GM23338 (cell line): ENCODE data around the gene GLIS2. TPM values are rescaled to one million over a fixed set of nuclear protein-coding genes. Genes with fewer than 3 reads are reported as not detected.
A peak's percentile ranks its signal among the peaks of the same experiment; 100 is the strongest.

Experiments
- ATAC-seq: fragments of 200-7000 bp; cut with Tn5 transposase; 3 replicates; pipeline ENCODE4 v1.9.1; 2020
- DNase-seq: peaks from one replicate; pipeline ENCODE4 v3.0.0-alpha.2; 2015; ENCODE audit warnings: low spot score
- H2AFZ ChIP-seq: fragments of 200-600 bp; sonication (generic); 2 replicates; pipeline ENCODE4 v1.8.0; 2016; ENCODE audit warnings: antibody characterized with exemption, mild to moderate bottlenecking, moderate library complexity
- H3F3A ChIP-seq: fragments of 200-600 bp; sonication (generic); replicated peaks from 2 replicates; pipeline ENCODE4 v1.8.0; 2017; ENCODE audit warnings: antibody characterized with exemption, mixed run types, low read depth
- H3K27ac ChIP-seq: fragments of 200-600 bp; sonication (generic); 2 replicates; pipeline ENCODE4 v1.6.1; 2016; ENCODE audit warnings: low read depth
- H3K27me3 ChIP-seq: fragments of 200-600 bp; sonication (generic); 2 replicates; pipeline ENCODE4 v1.8.0; 2016; ENCODE audit warnings: mild to moderate bottlenecking, mixed run types, moderate library complexity; ENCODE audit not compliant: insufficient read depth
- H3K36me3 ChIP-seq: fragments of 200-600 bp; sonication (generic); 2 replicates; pipeline ENCODE4 v1.8.0; 2016; ENCODE audit warnings: mild to moderate bottlenecking; ENCODE audit not compliant: insufficient read depth
- H3K4me1 ChIP-seq: fragments of 200-600 bp; sonication (generic); 2 replicates; pipeline ENCODE4 v1.8.0; 2016; ENCODE audit warnings: mild to moderate bottlenecking, moderate library complexity; ENCODE audit not compliant: insufficient read depth
- H3K4me2 ChIP-seq: fragments of 200-600 bp; sonication (generic); 2 replicates; pipeline ENCODE4 v1.7.1; 2017; ENCODE audit warnings: mixed run types
- H3K4me3 ChIP-seq: fragments of 200-600 bp; sonication (generic); 2 replicates; pipeline ENCODE4 v1.6.1; 2016; ENCODE audit warnings: mixed run types
- H3K79me2 ChIP-seq: fragments of 200-600 bp; sonication (generic); replicated peaks from 2 replicates; pipeline ENCODE4 v1.8.0; 2017; ENCODE audit warnings: mild to moderate bottlenecking; ENCODE audit not compliant: insufficient read depth
- H3K9me2 ChIP-seq: fragments of 200-600 bp; sonication (generic); 2 replicates; pipeline ENCODE4 v1.8.0; 2017; ENCODE audit not compliant: insufficient read depth
- H4K20me1 ChIP-seq: fragments of 200-600 bp; sonication (generic); replicated peaks from 2 replicates; pipeline ENCODE4 v1.8.0; 2017; ENCODE audit warnings: mild to moderate bottlenecking; ENCODE audit not compliant: insufficient read depth
- H3K27ac Mint-ChIP-seq: 2 replicates; pipeline ENCODE4 v1.8.0; 2020; ENCODE audit warnings: inconsistent platforms, mild to moderate bottlenecking, moderate library complexity, mixed read lengths
- H3K27me3 Mint-ChIP-seq: 3 replicates; pipeline ENCODE4 v1.8.0; 2022; ENCODE audit warnings: low read depth, mild to moderate bottlenecking, moderate library complexity, mixed read lengths, inconsistent platforms; ENCODE audit not compliant: insufficient read depth, poor library complexity
- H3K36me3 Mint-ChIP-seq: 3 replicates; pipeline ENCODE4 v1.8.0; 2021; ENCODE audit warnings: low read depth, mild to moderate bottlenecking, inconsistent platforms, moderate library complexity, mixed read lengths
- H3K4me1 Mint-ChIP-seq: 3 replicates; pipeline ENCODE4 v1.8.0; 2020; ENCODE audit warnings: mild to moderate bottlenecking, inconsistent platforms, mixed read lengths
- H3K4me3 Mint-ChIP-seq: 3 replicates; pipeline ENCODE4 v1.8.0; 2021; ENCODE audit warnings: moderate library complexity, mild to moderate bottlenecking, inconsistent platforms, mixed read lengths
- H3K9me3 Mint-ChIP-seq: 3 replicates; pipeline ENCODE4 v1.8.0; 2020; ENCODE audit warnings: moderate library complexity, mild to moderate bottlenecking, inconsistent platforms, mixed read lengths
- CREB1 ChIP-seq: fragments of 250-450 bp; sonication (Bioruptor Pico); IDR thresholded peaks from 2 replicates; pipeline ENCODE4 v1.5.0; 2020; ENCODE audit warnings: low read depth, mild to moderate bottlenecking, moderate library complexity
- CTCF ChIP-seq, 2 experiments: fragments of 200-600 bp in 1 of 2; sonication (generic) in 1 of 2; conservative IDR thresholded peaks; 2 replicates each; pipeline versions ENCODE4 v1.5.1 to v1.6.1; 2016 to 2017; ENCODE audit warnings: antibody characterized with exemption in 2 of 2, low read depth in 2 of 2, mild to moderate bottlenecking in 2 of 2, moderate library complexity in 1 of 2
- EZH2phosphoT487 ChIP-seq: fragments of 200-600 bp; sonication (generic); IDR thresholded peaks from one replicate; pipeline ENCODE4 v1.8.1; 2018; ENCODE audit warnings: antibody characterized with exemption; ENCODE audit not compliant: unreplicated experiment
- JUNB ChIP-seq: IDR thresholded peaks from one replicate; pipeline ENCODE4 v1.6.1; 2016; ENCODE audit warnings: antibody characterized with exemption; ENCODE audit not compliant: unreplicated experiment
- NANOG ChIP-seq: IDR thresholded peaks from 2 replicates; pipeline ENCODE4 v1.6.1; 2016; ENCODE audit warnings: antibody characterized with exemption, borderline replicate concordance
- POLR2AphosphoS5 ChIP-seq: IDR thresholded peaks from 2 replicates; pipeline ENCODE4 v1.6.1; 2016; ENCODE audit warnings: antibody characterized with exemption, low read depth
- STAT1 ChIP-seq: IDR thresholded peaks from one replicate; pipeline ENCODE4 v1.6.1; 2016; ENCODE audit warnings: antibody characterized with exemption; ENCODE audit not compliant: unreplicated experiment
- ZNF331 ChIP-seq: fragments of 250-450 bp; sonication (Bioruptor Pico); IDR thresholded peaks from 2 replicates; pipeline ENCODE4 v1.5.0; 2020; ENCODE audit warnings: low read depth, mild to moderate bottlenecking, moderate library complexity
- ZNF462 ChIP-seq: fragments of 250-450 bp; sonication (Bioruptor Pico); IDR thresholded peaks from 2 replicates; pipeline ENCODE4 v1.5.0; 2020; ENCODE audit warnings: mild to moderate bottlenecking, moderate library complexity
- polyA plus RNA-seq: library from polyadenylated mRNA; unstranded; fragments of >200 nt; fragmentation: Nextera tagmentation; extraction: Ambion mirVana; gene quantifications from 2 replicates; pipeline ENCODE4 v1.2.1, GENCODE V29; 2016
- total RNA-seq: library from RNA; depleted of rRNA; stranded (reverse); fragments of >200 nt; shearing (Covaris generic); gene quantifications from 2 replicates; pipeline ENCODE4 v1.2.3, GENCODE V29; 2014

Gene GLIS2
- total and polyA plus RNA-seq, 2 experiments from 2014 or later = 8.2 to 10.2 TPM

GRCh38 chr16:4351880-4352279, 36.0 kb downstream of the GLIS2 start:
- Histone ChIP-seq H2AFZ (no peak overlapping the region), H3K27ac (no peak overlapping the region), H3K27me3 (no peaks in the 10 kb centered on the region), H3K4me3 (no peak overlapping the region), H3F3A (peaks cover 14% of the 10 kb centered on the region), H3K36me3 (no peaks in the 10 kb centered on the region; the same call in 1 of the 2 replicates), H4K20me1 (peaks cover 17% of the 10 kb centered on the region; the same call in 1 of the 2 replicates), H3K9me2 (no peaks in the 10 kb centered on the region), H3K79me2 (peaks cover 41% of the 10 kb centered on the region), H3K4me1 (peaks cover 7% of the 10 kb centered on the region), H3K4me2 (peak overlapping the region; percentile 28; the same call in 1 of the 2 replicates)
- ATAC-seq (no peak), DNase-seq (no peak)
- Mint-ChIP-seq H3K27me3 (peaks cover 16% of the 10 kb centered on the region), H3K36me3 (peaks cover 20% of the 10 kb centered on the region), H3K4me3 (peak overlapping the region; percentile 98; the same call in 2 of the 3 replicates), H3K9me3 (no peaks in the 10 kb centered on the region; the same call in 1 of the 3 replicates), H3K4me1 (peaks cover 12% of the 10 kb centered on the region; the same call in 2 of the 3 replicates), H3K27ac (no peak overlapping the region)
- TF ChIP-seq POLR2AphosphoS5 (no peak), NANOG (no peak), CTCF (conservative IDR thresholded peaks at IDR 0.05; ENCODE audit: low read depth in 2 of 2) (no peak), STAT1 (no peak), EZH2phosphoT487 (no peak), ZNF331 (CRISPR knock-in tag) (no peak), CREB1 (CRISPR knock-in tag) (no peak), ZNF462 (CRISPR knock-in tag) (no peak), JUNB (no peak)
